CD4-positive, alpha-beta T cell treated with Interleukin-17A for 1 hour (primary cell): Measurements from ENCODE around the gene UQCR11.

Source experiments
- DNase-seq: peaks from one replicate; pipeline ENCODE4 v3.0.0-alpha.2; 2020

UQCR11 gene

GRCh38 chr19:1634242-1634937 is 29.1 kb upstream of the UQCR11 start:
- no peak for DNase-seq

GRCh38 chr19:1633269-1633826 is 28.1 kb upstream of the UQCR11 start:
- no peak for DNase-seq

DNA sequence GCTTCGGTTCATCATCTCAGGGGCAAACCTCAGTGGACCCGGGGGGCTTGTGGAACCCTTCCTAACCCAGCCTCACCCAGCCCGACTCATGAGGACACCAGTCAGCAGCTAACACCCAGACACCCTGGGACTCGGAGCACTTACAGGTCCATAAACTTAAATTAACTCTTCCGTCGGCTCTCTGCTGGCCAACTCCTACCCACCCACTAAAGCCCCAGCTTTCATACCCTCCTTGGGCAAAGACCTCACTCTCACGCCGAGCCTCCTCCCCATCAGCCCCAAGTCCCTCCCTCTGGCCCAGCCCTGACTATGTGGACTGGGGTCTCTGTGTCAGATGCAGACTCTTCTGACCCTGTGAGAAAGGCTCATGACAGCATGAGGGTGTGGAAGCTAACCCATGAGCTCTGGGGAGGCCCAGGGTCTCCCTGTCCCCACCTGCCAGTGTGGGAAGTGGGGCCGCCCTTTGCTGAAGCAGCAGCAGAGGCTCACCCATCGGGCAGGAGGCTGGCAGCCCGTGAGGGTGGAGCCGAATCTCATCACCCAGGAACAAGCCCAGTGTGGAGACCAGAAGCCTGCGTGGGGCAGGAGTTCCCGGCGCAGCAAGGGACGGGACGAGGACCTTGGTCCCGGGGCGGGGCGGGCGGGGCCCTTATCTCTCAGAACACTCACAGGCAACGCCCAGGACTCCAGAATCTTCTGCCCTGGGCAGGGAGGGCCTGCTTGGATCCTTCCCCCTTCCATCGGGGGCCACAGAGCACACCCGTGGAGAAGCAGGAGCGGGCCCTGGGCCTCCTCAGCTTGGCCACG is 27.4 kb upstream of the UQCR11 start:
- DNase-seq = no peak

DNA sequence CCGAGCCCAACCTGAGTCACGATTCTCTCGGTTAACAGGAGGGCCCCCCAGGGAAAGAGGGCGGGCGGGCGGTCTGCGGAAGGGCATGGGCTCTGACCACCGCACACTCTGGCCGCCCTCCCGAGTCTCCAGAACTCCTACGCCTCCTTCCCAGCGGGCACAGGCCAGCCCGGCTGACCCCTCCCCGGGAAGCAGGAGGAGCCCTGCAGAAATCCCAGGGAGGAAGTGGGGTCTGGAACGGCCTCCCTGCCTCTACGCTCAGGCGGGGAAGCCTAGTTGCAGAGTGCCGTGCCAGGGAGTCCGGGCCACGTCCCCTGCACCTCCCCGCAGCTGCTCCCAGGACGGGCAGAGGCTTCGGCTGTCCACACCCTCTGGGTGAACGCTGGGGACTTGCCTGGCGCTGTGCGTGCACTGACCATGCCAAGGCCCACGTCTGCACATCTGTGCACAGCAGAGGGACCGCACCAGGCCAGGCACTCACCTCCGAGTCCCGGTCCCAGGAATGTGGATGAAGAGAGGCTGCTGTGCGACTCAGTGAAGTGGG is 26.4 kb upstream of the UQCR11 start:
- no peak for DNase-seq

DNA sequence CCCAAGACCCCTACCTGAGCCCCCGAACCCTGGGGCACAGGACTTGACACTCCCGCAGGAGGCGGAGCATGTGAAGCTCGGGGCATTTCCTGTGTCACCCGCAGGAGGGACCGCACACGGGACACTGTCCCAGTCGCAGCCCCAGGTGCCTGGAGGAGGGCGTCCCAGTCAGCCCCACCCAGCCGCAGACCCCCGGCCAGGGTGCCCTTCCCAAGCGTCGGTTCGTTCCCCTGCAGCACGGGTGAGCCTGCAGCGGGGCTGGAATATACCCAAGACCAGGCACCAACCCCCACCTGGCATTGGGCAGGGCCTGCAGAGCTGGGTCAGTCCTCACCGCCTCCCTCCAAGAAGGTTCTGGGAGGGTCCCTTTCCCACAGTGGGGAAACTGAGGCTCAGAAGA is 25.5 kb upstream of the UQCR11 start:
- DNase-seq = no peak

GRCh38 chr19:1630012-1630411 is 24.8 kb upstream of the UQCR11 start:
- DNase-seq = no peak

DNA sequence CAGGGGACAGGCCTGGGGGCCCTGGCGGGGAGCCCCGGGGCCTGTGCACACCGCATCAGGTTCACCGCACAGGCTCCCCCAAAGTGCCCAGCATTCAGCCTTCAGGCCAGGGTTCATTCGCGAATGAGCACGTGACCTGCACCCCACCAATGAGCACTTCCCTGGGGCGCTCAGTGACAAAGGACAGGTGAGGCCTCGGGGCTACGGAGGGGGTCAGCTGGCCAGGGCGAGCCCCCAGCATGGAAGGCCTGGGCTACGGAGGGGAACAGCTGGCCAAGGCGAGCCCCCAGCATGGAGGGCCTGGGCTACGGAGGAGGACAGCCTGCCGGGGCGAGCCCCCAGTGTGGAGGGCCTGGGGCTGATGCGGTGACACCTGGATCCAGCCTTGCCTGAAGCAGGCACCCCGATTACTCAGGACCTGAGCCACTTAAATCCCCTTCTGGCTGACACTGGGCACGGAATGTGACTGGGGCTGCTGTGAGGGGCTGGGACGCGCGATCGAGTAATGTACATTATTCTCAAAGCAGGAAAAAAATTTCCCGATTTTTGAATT is 24.1 kb upstream of the UQCR11 start:
- DNase-seq = no peak

- DNase-seq = no peak
Measured at GRCh38 chr19:1627194-1627593, 21.9 kb upstream of the UQCR11 start.

DNA sequence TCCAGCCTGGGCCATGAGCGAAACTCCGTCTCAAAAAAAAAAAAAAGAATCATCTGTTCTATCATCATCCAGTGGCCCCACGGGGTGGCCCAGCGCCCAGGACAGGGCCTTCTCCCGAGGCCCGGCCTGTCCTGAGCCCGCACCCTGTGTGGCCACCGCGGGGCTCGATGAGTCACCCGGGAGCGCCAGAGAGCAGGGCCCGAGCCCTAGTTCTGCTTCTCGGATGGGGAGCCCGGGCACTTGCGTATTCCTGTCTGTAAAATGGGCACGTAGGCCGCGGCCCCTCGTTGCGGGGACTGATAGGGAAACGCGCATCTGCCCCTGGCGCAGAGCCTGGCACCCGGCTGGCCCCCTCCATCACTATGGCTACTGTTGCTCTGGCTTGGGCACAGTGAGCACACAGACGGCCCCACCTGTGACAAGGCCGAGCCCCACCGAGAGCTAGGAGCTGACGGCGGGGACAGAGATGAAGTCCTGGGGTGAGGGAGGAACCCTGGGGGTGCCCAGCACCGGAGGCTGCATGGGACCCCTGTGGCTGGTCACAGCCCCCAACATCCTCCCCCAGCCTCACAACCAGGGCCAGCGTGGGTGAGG is 21.3 kb upstream of the UQCR11 start:
- no peak for DNase-seq

DNA sequence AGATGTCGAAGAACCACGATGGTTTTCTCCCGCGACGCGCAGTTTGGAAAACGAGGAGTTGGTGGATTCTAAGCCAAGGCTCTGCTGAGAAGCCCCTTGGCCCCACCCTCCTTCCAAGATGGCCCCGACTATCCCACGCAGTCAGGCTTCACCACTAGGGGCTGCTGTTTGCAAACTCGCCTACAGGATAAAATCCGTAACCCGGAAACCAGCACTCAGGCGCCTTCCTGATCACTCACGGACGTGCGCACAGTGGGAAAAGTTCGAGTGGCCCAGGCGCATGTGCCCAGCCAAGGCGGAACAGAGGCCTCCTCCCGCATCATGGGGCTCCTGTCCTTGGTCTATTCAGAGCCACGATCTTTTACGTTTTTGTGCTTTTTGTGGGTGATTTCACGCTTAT is 19.2 kb upstream of the UQCR11 start:
- DNase-seq = peak; percentile 56

DNA sequence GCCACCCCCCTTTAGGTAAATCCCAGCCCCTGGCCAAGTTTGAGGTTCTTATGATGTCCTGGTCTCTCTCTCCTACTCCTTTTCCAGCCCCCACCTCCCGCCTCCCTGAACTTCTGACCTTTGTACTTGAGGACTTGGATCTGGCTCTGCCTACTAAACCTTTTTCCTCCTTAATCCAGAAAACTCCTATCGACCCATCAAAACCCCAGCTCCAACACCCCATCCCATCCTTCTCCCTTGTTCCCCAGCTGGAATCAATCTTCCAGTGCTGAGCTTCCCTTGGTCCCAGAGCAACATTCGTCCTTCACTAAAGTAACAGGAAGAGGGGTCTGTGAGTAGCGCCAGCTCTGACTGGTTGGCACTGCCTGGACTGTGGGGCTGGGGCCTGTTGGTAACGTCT is 17.3 kb upstream of the UQCR11 start:
- no peak for DNase-seq

DNA sequence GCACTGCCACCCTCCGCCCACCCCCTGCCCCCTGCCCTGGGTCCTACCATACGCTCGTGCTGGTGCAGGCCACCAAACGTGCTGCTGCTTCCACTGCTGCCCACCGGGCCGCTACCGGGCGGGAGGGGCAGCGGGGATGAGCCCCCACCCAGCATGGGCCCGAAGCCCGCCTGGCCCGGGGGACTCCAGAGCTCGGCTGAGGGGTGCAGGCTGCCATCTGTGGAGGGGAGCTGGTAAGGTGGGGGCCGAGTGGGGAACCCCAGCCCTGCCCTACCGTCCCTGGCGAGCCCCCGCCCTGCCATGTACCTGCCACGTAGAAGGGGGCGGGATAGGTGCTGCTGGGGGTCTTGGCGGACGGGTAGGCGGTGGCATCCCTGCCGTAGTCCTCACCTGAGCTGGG is 16.7 kb upstream of the UQCR11 start:
- DNase-seq = no peak

- no peak for DNase-seq
Measured at GRCh38 chr19:1621574-1621973, 16.3 kb upstream of the UQCR11 start.

DNA sequence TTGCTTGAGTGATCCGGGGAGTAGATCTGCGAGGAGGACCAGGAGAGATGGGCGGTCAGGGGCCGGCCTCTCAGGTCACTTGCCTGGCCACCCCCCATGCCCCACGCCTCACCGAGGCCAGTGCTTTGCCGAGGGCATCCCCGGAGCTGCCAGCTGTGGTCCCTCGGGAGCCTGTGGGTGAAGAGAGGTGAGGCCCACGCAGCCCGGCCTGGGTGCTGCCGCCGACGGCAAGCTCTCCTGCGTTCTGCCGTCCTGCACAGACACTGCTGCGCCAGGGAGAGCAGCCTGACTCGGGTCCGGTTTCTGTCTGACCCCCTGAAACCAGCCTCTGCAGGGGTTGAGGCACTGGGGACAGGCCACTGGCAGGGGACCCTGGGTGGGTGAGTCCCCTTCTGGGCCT is 15.8 kb upstream of the UQCR11 start:
- no peak for DNase-seq

DNA sequence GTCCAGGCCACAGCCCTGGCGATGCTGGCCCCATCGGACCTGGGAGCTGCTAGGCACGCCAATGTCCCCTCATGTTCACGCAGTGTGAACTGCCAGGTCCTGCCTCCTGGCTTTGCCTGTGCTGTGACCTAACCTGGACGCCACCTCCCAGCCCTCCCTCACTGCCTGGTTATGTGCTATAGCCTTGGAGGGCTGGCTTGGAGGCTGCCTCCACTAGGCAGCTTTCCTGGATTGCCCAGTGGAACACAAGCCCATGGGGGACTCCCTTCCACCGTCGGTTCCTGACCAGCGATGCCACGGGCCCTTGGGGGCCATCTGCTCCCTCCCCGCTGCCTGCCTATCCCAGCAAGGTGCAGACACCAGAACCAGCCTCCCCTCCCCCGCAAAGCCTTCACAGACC is 15.2 kb upstream of the UQCR11 start:
- DNase-seq = no peak

DNA sequence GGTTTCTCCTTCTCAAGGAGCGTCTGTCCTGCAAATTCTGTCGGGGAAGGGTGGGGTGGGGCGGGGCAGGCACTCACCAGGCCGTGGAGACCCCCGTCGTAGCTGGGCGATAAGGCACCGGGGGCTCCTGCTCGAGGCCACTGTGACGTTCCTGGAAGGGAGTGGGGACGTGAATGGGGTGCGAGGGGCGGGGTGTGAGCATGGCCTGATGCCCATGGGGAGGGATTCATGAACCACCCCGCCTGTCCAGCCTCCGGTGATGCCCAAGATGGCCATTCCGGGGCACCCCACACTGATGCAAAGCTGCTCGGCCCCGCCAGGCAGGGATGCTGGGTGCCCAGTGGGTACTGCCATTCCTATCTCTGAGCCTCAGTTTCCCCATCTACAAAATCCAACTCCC is 14.4 kb upstream of the UQCR11 start:
- DNase-seq = no peak

DNA sequence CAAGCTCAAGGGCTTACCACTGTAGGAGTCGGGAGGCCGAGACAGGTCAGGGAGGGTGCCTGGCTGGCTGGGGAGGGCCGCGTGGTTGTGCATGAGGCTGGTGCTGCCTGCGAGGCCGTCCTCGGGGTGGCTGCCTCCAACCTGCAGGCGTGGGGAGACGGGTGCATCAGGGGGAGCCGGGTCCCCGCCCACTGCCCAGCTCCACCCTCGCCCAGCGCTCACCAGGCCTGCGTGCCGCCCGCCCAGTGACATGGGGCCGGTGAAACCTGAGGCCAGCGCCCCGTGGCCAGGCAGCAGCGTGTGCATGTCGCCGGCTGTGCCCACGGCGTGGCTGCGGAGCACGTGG is 13.8 kb upstream of the UQCR11 start:
- no peak for DNase-seq

DNA sequence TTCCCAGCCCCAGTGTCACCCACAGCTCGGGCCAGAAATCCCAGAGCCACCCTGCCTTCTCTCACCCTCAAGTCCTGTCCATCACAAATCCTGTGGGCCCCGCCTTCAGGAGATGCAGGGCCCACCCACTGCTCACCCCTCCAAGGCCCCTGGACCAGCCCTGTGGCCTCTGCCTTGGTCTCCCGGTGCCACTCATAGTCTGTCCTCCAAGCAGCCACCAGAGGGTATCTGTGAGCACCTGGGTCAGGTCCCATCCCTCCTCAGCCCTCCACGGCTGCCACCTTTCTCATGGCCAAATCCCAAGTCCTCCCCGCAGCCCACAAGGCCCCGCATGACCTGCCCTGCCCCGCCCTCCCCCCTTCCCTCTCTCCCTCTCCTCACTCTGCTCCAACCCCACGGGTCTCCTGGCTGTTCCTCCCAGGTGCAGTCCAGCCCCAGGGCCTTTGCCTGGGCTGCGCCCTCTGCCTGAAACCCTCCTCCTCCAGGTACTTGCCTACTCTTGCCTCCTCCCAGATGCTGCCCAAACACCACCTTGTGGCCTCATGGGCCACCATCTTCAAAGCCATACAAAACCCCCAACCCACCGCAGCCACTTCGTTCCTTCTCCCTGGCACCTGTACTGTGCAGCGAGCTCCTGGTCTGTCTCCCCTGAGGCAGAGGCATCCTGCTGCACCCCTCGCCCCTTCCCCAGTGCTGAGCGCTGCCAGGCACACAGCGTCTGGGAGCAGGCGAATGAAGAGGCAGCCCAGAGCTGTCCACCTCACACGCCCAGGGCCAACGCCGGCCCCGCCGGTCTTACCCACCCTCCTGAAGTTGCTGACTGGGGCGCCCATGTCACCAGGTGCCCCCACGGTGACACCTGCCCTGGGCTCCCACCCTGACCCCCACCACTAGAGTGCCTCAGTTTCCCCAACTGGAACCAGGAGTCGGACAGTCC is 13.2 kb upstream of the UQCR11 start:
- peak; percentile 36 for DNase-seq

DNA sequence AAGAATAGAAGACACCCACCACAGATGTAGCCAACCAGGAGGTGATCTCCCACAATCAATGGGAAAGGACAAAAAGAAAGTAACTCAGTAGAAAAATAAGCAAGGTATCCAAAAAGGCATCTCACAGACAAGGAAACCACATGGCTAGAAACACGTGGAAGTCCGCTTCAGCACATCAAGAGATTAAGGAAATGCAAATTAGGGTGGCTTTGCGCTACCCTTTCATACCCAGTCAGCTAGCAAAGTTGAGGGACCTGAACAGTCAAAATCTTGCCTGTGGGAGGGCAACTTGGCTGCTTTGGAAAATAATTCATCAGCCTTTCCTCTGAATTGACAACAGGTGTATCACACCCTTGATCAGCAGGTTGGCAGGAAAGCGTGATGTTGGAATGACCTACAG is 11.6 kb upstream of the UQCR11 start:
- DNase-seq = peak; percentile 10

- DNase-seq = no peak
Measured at GRCh38 chr19:1616396-1616795, 11.1 kb upstream of the UQCR11 start.

DNA sequence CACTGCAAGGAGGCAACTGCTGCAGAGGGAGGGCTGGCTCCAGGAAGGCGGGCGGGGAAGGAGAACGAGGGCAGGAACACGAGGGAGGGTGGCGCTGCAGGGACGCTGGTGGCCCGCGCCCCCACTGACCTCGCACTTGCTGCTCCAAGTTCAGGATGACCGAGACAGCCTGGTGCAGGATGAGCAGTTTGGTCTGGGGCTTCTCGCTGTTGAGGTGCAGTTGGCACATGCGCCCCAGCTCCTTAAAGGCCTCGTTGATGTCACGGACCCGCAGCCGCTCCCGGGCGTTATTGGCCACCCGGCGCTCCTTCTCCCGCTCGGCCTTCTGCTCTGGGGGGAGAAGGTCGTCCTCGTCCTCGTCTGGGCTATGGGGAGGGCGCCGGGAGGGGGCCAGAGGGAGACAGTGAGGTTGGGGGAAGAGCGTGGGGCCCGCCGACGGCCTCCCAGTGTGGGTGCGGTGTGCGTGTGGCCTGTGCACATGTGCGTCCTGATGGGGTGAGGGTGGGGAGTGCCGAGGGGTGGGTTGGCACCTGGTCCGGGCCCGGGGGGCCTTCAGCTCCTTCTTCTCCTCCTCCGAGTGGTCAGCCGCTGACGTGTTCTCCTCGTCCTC is 10.0 kb upstream of the UQCR11 start:
- no peak for DNase-seq
